Activated naive CD8-positive, alpha-beta T cell treated with anti-CD3 and anti-CD28 coated beads for 36 hours (primary cell): Measurements from ENCODE around the gene GALC. TPM values are rescaled to one million over a fixed set of nuclear protein-coding genes. Genes with fewer than 3 reads are reported as not detected.
A peak's percentile ranks its signal among the peaks of the same experiment; 100 is the strongest.

Experiments used
- DNase-seq: peaks from one replicate; pipeline ENCODE4 v3.0.0; 2021
- H3K27ac Mint-ChIP-seq: one replicate; pipeline ENCODE4 v1.8.0; 2022; ENCODE audit warnings: mild to moderate bottlenecking, moderate library complexity, mixed read lengths
- H3K27me3 Mint-ChIP-seq: one replicate; pipeline ENCODE4 v1.8.0; 2022; ENCODE audit warnings: mild to moderate bottlenecking, mixed read lengths
- H3K36me3 Mint-ChIP-seq: one replicate; pipeline ENCODE4 v1.8.0; 2021; ENCODE audit warnings: mild to moderate bottlenecking, mixed read lengths
- H3K4me1 Mint-ChIP-seq: one replicate; pipeline ENCODE4 v1.8.0; 2021; ENCODE audit warnings: mixed read lengths
- H3K4me3 Mint-ChIP-seq: one replicate; pipeline ENCODE4 v1.8.0; 2022; ENCODE audit warnings: mild to moderate bottlenecking, moderate library complexity, mixed read lengths
- H3K9me3 Mint-ChIP-seq: one replicate; pipeline ENCODE4 v1.8.0; 2022; ENCODE audit warnings: mixed read lengths
- total RNA-seq, 2 experiments: library from RNA; stranded (reverse); gene quantifications; one replicate each; pipeline ENCODE4 v1.2.3, GENCODE V29; 2021

Gene GALC
- total RNA-seq, 2 experiments from 2014 or later, result 8.6 to 11.6 TPM

DNA sequence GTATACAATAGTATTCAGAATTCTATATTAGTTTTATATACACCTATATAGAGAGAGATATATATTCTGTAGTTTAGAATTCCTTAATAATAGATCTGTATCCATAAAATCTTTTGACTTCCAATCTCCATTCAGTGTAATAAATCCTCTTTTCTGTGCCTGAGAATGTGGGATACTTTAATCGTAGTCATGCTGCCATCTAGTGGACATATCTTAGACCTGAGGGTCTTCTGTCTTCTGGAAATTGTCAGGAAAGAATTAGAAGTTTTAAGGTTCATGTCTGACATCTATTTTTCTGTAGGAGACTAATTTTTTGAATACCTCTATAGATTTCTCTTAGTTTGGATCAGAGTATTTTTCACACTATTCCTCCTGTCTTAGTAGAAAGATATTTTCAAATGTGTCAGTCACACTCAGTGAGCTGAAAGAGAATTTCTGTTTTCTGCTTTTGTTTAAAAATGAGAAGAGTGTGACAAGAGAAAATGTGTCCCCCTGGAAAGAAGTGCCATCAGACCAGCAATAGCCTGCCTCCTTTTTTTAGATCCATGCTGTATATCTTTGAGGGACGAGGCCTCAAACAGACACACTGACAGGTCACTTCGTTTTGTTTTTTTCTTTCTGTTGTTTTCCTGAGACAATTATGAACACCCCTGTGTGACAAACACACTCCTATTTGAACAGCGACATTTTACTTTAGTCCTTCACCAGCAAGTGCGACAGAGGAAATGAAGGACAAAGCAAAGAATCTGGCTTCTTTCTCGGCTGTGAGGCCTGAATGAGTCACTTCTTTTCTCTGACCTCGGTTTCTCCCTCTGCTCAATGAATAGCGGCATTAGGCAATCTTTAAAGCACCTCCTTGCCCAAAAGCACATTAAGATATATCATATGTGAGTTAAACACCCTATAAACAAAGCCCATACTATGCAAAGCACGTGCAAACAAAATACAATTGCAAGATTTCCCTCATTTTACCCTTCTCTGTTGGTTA, 96.3 kb downstream of the GALC start:
- no peak for DNase-seq
- Mint-ChIP-seq H3K4me3 (no peak overlapping the region), H3K9me3 (no peaks in the 10 kb centered on the region), H3K27ac (no peak overlapping the region), H3K4me1 (no peaks in the 10 kb centered on the region), H3K36me3 (no peaks in the 10 kb centered on the region), H3K27me3 (peaks cover 12% of the 10 kb centered on the region)

DNA sequence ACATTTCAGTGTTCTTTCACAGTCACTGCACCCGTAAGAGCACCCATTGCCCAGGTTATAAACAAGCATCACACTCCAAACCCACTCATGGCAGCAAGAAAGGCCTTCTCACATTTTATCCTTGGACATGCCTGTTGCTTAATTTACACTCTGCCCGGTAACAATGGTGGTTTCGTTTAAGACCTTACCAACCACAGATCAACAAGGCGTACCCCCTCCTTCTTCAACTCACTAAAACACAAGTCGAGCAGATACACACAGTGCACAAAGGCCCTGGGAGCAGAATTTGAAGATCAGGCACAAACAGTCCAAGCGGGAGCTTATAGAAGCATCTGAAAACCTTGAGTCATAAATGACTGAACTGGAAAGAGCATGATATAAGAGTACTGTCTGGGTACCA, 98.1 kb downstream of the GALC start:
- H3K9me3 Mint-ChIP-seq, result no peaks in the 10 kb centered on the region
- no peaks in the 10 kb centered on the region for H3K4me1 Mint-ChIP-seq
- DNase-seq, result no peak
- peaks cover 12% of the 10 kb centered on the region for H3K27me3 Mint-ChIP-seq
- H3K36me3 Mint-ChIP-seq, result no peaks in the 10 kb centered on the region
- no peak overlapping the region for H3K27ac Mint-ChIP-seq
- no peak overlapping the region for H3K4me3 Mint-ChIP-seq

DNA sequence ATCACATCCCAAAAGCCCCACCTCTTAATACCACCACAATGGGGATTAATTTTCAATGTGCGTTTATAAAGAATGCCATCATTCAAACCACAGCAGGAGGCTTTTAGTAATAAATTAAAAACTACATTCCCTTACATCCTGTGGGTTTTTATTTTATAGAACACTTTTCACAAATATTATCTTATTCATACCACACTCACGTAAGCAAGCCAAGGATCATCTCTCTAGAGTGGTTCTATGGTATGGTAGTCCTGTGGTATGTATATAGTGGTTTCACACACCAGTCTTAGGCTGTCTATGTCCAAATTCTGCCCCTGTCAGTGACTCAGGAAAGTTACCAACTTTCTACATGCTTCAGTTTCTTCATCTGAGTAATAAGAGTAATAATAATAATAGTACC, 100.2 kb downstream of the GALC start:
- H3K4me3 Mint-ChIP-seq, result no peak overlapping the region
- no peak overlapping the region for H3K27ac Mint-ChIP-seq
- H3K9me3 Mint-ChIP-seq, result no peaks in the 10 kb centered on the region
- H3K4me1 Mint-ChIP-seq, result no peaks in the 10 kb centered on the region
- no peaks in the 10 kb centered on the region for H3K36me3 Mint-ChIP-seq
- H3K27me3 Mint-ChIP-seq, result peaks cover 16% of the 10 kb centered on the region
- no peak for DNase-seq

DNA sequence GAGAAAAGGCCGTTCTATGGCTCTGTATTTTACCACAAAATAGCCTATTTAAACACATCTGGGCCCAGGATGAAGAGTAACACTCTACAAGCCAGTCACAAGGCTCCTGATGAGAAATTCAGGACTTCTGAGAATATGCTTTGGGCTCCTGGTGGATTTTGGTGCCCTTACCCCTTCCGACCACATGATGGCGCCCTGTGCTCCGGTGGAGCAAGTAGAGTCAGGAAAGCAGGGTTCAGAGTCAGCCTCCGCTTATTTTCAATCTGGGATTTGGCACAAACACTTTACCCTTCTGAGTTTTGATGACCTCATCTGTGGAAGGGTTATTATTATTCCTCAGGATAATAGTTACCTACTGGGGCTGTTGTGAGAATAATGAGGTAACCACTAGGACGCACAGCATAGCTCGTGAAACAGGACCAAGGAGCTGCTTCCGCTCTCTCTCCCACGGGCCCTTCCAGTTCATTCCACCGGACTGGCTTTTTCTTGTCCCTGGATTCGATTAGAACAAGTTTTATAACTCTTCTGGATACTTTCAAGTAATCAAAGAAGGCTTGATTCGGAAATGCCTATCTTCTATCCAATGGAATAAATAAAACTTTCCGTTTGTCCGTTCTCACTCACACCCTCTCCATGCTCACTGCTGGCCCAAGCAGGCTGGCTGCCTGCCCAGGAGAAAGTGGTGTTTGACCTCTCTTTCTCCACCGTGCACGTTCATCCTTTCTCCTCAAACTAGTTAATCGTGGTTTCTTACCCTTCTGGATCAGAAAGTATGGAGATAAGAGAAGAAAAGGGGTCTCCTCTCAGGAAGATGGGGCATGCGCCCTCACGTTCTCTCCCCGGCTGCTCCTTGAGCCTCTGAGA, 104.6 kb downstream of the GALC start:
- no peaks in the 10 kb centered on the region for H3K36me3 Mint-ChIP-seq
- no peaks in the 10 kb centered on the region for H3K9me3 Mint-ChIP-seq
- no peaks in the 10 kb centered on the region for H3K4me1 Mint-ChIP-seq
- no peak overlapping the region for H3K4me3 Mint-ChIP-seq
- H3K27ac Mint-ChIP-seq, result no peak overlapping the region
- peaks cover 7% of the 10 kb centered on the region for H3K27me3 Mint-ChIP-seq
- DNase-seq, result peak; percentile 12

DNA sequence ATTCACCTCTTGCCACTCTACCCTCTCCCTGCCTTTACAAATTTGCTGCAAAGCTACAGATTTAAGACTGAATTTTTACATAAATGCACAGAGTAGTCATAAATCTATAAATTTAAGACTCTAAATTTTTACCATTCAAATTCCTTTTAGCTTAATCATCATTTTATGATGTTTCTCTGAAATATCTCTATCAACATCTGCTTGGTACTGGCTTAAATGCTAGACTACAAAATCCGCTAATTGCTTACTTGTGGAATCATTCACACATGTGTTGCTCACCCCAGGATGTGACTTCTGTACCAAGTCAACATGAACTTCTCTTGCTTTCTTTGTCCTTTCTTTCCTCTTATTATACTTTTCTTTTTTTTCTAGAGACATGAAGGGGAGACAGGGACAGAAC, 109.2 kb downstream of the GALC start:
- H3K4me1 Mint-ChIP-seq, result no peaks in the 10 kb centered on the region
- no peak for DNase-seq
- no peaks in the 10 kb centered on the region for H3K36me3 Mint-ChIP-seq
- H3K4me3 Mint-ChIP-seq, result no peak overlapping the region
- H3K27ac Mint-ChIP-seq, result no peak overlapping the region
- H3K27me3 Mint-ChIP-seq, result peaks cover 14% of the 10 kb centered on the region
- H3K9me3 Mint-ChIP-seq, result no peaks in the 10 kb centered on the region

Other genes with a start within 250 kb of the GALC start
- 10 to 100 TPM; 17.3 to 17.5 TPM for gene GPR65, start 12.0 kb upstream of the GALC start, total RNA-seq